GM18519 (cell line): ENCODE measurements around the gene ARHGAP45.
"Not testable (repeated sequence)": the region's sequence is repeated elsewhere in the genome, so short reads cannot be mapped to it uniquely, and the experiment has no call there.

Experiments used
- ATAC-seq: cut with Tn5 transposase; IDR thresholded peaks from one replicate; pipeline ENCODE4 v1.9.1; 2021; ENCODE audit warnings: mild to moderate bottlenecking, moderate library complexity; ENCODE audit not compliant: unreplicated experiment, low FRiP score

ARHGAP45 gene

GRCh38 chr19:1113030-1113985, 46.3 kb downstream of the ARHGAP45 start:
- no peak for ATAC-seq

GRCh38 chr19:1113986-1114483, 47.1 kb downstream of the ARHGAP45 start:
- ATAC-seq, result no peak

GRCh38 chr19:1114728-1115127, 47.8 kb downstream of the ARHGAP45 start:
- ATAC-seq, result not testable (repeated sequence)

GRCh38 chr19:1115646-1116420, 48.9 kb downstream of the ARHGAP45 start:
- ATAC-seq, result no peak

- ATAC-seq, result no peak
These were observed 50.0 kb downstream of the ARHGAP45 start for GRCh38 chr19:1116726-1117581.

- ATAC-seq, result no peak
These were observed 50.7 kb downstream of the ARHGAP45 start for GRCh38 chr19:1117654-1118053.

GRCh38 chr19:1118999-1119398, 52.0 kb downstream of the ARHGAP45 start:
- no peak for ATAC-seq

GRCh38 chr19:1119475-1120217, 52.7 kb downstream of the ARHGAP45 start:
- ATAC-seq, result no peak

GRCh38 chr19:1121395-1121794, 54.4 kb downstream of the ARHGAP45 start:
- no peak for ATAC-seq

GRCh38 chr19:1122021-1122971, 55.3 kb downstream of the ARHGAP45 start:
- ATAC-seq, result no peak

GRCh38 chr19:1122972-1123363, 56.0 kb downstream of the ARHGAP45 start:
- no peak for ATAC-seq

- ATAC-seq, result no peak
These were observed 56.4 kb downstream of the ARHGAP45 start for GRCh38 chr19:1123381-1123780.

- no peak for ATAC-seq
These were observed 57.1 kb downstream of the ARHGAP45 start for GRCh38 chr19:1123885-1124677.

- no peak for ATAC-seq
These were observed 58.9 kb downstream of the ARHGAP45 start for GRCh38 chr19:1125601-1126467.

GRCh38 chr19:1126984-1127760, 60.2 kb downstream of the ARHGAP45 start:
- no peak for ATAC-seq

- no peak for ATAC-seq
These were observed 61.1 kb downstream of the ARHGAP45 start for GRCh38 chr19:1128106-1128505.
